HTR-8/SVneo (cell line): ENCODE data around the gene ARRB1.
"Not testable (repeated sequence)": the region's sequence is repeated elsewhere in the genome, so short reads cannot be mapped to it uniquely, and the experiment has no call there.

Source experiments
- DNase-seq: peaks from one replicate; pipeline ENCODE4 v3.0.0; 2011; ENCODE audit warnings: low spot score, mixed read lengths; ENCODE audit not compliant: insufficient read length
- FAIRE-seq: peaks from 2 replicates; lab custom pipeline; 2011; peaks lifted over from hg19 to GRCh38; lab: Jason Lieb, UNC

The ARRB1 gene

DNA sequence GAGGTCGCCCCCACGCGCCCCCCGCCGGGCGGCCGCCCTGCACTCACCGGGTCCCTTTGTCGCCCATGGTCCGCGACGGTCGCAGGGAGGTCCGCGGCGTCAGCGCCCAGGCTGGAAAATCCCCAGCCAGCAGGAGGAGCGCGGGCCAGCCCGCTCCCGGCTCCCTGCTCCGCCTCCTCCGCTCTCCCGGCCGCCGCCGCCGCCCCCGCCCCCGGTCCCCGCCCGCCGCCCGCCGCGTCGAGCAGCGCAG lies at the start of gene ARRB1:
Gene ARRB1 (minus strand): TSS at position 121 of the 250 bp plus-strand sequence. CDS start 54 bp downstream, at position 67.
- no peak for FAIRE-seq
- DNase-seq, result no peak

DNA sequence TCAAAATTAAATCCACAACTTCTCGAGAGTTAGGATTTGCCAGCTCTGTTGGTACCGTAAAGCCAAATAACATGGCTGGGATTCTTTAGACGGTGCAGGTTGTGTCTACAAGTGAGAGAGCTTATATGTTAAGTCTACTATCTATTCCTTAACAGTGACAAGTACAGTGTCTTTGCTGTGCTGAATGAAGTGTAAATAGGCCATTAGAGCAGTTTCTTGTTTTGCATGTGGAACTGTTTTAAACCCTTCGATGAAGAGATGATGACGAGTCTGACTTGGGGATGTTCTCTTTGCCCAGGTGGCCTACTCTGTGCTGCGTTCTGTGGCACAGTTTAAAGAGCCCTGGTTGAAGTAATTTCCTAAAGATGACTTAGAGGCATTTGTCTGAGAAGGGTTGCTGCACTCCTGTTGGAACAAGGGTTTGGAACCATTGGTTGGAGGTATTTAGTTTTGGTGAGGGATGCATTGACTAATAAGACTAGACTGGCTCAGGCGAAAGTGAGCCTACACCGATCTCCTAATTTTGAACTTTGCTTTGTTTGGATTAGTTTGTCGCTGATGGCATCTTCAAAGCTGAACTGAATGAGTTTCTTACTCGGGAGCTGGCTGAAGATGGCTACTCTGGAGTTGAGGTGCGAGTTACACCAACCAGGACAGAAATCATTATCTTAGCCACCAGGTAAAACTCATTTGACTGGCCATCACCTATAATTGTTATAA lies 48.8 kb upstream of the ARRB1 start:
- no peak for DNase-seq
- no peak for FAIRE-seq

DNA sequence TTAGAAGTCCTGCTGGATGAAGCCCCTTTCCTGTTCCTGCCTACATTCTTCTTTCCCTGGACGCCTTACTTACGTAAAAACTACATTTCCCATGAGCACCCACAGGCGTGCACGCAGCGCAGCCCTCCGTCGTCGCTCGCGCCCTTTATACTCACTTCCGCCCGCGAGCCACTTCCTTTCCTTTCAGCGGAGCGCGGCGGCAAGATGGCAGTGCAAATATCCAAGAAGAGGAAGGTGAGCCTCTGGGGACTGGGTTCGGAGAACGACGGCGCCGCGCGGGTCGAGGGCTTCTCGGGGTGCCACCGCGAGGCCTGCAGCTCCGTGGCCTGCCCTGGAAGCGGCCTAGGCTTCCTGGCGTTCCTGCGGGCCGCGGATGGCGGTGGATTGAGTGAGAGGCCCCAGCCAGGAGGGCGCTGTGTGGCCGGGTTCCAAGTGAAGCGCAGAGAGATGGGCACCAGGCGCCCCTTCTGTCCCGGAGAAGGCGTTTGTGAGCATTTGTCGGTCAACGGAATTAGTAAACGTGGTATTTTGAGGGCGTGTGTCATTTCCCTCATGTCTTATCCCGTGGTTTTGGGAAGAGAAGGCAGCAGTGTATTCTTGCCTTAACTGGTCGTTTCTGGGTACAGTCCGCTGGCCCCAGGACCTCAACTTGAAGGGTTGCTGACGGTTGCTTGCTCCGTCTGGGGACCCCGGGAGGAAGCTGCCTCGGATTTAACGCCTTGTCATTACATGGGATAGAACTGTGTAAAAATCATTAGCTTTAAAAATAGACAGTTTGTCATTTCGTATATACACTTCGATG lies 48.1 kb upstream of the ARRB1 start, which contains the start of gene RPS3:
Gene RPS3 (plus strand): TSS at position 175 of the 802 bp plus-strand sequence. CDS start 30 bp downstream, at position 205.
- DNase-seq (peak; percentile 96), FAIRE-seq (peak; percentile 92)

DNA sequence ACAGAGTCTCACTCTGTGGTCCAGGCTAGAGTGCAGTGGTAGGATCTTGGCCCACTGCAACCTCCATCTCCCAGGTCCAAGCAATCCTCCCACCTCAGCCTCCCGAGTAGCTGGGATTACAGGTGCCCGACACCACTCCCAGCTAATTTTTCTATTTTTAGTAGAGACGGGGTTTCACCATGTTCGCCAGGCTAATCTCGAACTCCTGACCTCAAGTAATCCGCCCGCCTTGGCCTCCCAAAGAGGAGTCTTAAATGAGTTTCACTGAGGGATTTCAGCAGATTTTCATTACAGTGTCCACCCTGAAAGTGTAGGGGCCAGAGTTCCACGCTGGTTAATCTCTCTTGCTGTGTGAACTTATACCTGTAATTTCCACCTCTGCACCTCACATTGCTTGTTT lies 47.4 kb upstream of the ARRB1 start:
- FAIRE-seq (no peak), DNase-seq (no peak)

- FAIRE-seq (no peak), DNase-seq (no peak)
Observed at GRCh38 chr11:75394085-75394840, 42.8 kb upstream of the ARRB1 start.

DNA sequence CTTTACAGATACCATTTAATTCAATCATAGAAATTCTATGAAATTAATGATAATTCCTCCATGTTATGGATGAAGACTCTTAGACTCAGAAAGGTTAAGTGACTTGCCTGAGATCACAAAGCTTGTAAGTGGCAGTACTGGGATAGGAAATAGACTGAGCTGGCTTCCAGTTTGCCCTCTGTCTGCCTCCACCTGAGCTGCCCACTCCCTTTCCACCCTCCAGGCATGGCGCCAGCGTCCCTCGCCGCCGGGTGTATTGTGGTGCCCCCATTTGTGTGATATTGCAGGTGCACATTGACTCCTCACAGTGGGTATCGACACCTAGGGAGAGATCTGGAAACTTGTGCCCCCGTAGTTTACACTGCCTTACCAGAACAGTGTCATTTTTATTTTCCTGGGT lies 38.5 kb upstream of the ARRB1 start:
- FAIRE-seq, result no peak
- DNase-seq, result no peak

DNA sequence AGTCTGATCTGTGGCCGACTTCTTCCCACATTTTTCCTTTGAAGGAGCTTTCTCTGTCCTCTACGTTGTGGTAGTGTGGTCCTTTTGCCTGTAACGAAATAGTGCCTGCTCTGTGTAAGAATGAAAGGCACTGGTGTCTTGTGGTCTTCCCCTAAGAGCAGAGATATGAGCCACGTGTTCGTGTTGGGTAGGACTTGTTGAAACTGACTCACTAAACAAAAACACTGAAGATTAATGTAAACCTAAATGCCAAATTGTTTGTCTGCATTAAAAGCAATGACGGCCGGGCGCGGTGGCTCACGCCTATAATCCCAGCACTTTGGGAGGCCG lies 37.8 kb upstream of the ARRB1 start:
- no peak for FAIRE-seq
- DNase-seq, result no peak

- peak; percentile 87 for DNase-seq
- FAIRE-seq, result peak; percentile 40
Observed at GRCh38 chr11:75388386-75389275, 37.2 kb upstream of the ARRB1 start.

DNA sequence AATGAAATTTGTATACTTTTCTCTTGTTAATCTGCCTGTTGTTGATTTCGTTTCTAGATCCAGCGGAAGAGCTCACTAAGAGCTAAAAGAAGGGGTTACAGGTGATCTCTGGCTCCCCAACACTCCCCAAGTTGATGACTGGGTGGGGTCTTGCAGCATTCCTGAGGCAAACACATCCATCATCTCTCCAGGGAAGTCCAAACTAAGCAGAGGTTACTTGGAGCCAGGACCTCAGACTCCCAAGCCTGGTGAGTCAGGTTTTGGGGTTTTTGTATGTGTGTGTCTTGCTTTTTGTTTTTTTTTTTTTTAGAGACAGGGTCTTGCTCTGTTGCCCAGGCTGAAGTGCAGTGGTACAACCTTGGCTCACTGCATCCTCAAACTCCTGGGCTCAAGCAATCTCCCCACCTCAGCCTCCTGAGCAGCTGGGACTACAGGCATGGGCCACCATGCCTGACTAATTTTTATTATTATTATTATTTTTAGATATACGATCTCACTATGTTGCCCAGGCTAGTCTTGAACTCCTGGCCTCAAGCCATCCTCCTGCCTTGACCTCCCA lies 36.4 kb upstream of the ARRB1 start:
- no peak for FAIRE-seq
- DNase-seq, result no peak

DNA sequence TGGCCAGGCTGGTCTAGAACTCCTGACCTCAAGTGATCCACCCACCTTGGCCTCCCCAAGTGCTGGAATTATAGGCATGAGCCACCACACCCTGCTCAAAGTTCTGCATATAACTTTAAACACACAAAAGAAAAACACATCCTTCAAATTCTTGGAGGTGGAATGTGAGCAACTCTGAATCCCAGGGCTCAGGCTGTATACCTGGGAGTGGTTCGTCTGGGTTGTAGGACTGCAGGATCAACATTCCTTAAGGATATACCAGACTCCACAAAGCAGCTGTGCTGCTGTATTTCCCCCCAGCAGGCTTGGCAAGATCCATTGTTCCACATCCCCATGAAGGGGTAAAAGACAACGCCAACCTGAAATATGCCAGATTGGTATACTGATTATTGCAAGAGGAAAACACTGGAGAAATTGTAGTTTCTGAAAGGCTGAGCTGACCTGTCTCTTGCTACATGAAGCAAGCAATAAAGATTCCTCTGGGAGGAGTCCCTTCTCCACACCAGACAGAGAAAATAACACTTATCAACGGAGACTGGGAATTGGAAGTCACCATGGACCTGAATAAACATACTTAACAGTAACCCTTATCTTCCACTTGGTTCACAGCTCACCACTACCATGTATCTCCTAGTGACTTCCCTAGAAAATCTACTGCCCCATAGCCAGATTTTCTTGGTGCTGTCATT lies 35.6 kb upstream of the ARRB1 start:
- no peak for FAIRE-seq

GRCh38 chr11:75384438-75385080 lies 33.1 kb upstream of the ARRB1 start:
- DNase-seq (peak; percentile 90), FAIRE-seq (peak; percentile 84)

More for the DNA sequence above, 35.6 kb upstream of the ARRB1 start:
- DNase-seq, result no peak

GRCh38 chr11:75383246-75383645 lies 31.8 kb upstream of the ARRB1 start:
- DNase-seq, result no peak
- FAIRE-seq, result no peak

GRCh38 chr11:75380716-75381420 lies 29.4 kb upstream of the ARRB1 start:
- FAIRE-seq (no peak), DNase-seq (no peak)

GRCh38 chr11:75380245-75380644 lies 28.8 kb upstream of the ARRB1 start:
- no peak for FAIRE-seq
- DNase-seq, result no peak

DNA sequence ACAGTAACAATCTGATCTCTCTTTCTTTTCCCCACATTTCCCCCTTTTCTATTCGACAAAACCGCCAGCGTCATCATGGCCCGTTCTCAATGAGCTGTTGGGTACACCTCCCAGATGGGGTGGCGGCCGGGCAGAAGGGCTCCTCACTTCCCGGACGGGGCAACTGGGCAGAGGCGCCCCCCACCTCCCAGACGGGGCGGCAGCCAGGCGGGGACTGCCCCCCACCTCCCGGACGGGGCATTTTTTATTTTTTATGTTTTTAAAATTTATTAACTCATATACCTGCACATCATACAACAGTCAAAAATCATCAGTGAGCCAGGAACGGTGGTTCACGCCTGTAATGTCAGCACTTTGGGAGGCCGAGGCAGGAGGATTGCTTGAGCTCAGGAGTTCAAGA lies 27.3 kb upstream of the ARRB1 start:
- not testable (repeated sequence) for FAIRE-seq, DNase-seq

DNA sequence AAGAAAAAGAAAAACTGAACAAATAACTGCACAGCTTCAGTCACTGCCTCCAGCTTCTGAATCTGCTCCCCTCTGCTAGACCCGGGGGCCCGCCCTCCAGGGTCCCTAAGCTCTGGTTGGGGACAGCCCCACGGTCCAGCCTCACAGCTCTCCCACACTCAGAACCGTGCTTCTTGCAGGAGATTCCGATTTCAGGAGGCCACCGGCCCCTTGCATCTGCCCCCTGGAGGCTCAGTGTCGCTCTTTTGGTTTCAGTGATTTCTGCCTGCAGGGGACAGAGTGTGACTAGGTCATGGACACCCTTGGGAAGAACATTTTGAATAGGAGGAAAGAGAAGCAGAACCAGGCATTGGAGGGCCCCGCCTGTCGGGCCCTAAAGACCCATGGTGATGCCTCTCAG lies 24.7 kb upstream of the ARRB1 start:
- DNase-seq, result no peak
- FAIRE-seq, result no peak

GRCh38 chr11:75375626-75376025 lies 24.2 kb upstream of the ARRB1 start:
- FAIRE-seq (no peak), DNase-seq (no peak)

- no peak for FAIRE-seq
- DNase-seq, result no peak
Observed at GRCh38 chr11:75374646-75375045, 23.2 kb upstream of the ARRB1 start.
